HepG2 (cell line): ENCODE data around the gene RGS6. TPM values are rescaled to one million over a fixed set of nuclear protein-coding genes. Genes with fewer than 3 reads are reported as not detected.

Experiments used
- ATAC-seq: fragments of 200-7000 bp; cut with Tn5 transposase; 3 replicates; pipeline ENCODE4 v1.9.1; 2020; ENCODE audit warnings: mild to moderate bottlenecking, moderate library complexity
- BruUV-seq: library from RNA; stranded (reverse); fragments of 400-500 nt; replicated peaks from 2 replicates; lab custom pipeline; 2021; lab: Mats Ljungman, UMichigan
- CTCF ChIA-PET: fragments of 300-600 bp; formaldehyde crosslinking; extraction: SDS; loops from one replicate; lab custom pipeline; 2021; ENCODE audit warnings: low total read pairs, inconsistent platforms, low intra/inter-chr PET ratio; lab: Yijun Ruan, JAX
- POLR2A ChIA-PET: fragments of 350-600 bp; sonication (Branson Sonifier 250); formaldehyde crosslinking; loops from one replicate; lab custom pipeline; 2020; ENCODE audit warnings: antibody characterized with exemption, inconsistent platforms; lab: Yijun Ruan, JAX
- DNase-seq: peaks from one replicate; pipeline ENCODE4 v3.0.0-alpha.2; 2015; ENCODE audit warnings: low spot score
- FAIRE-seq: peaks from 3 replicates; lab custom pipeline; 2011; peaks lifted over from hg19 to GRCh38; lab: Jason Lieb, UNC
- H2AFZ ChIP-seq: one replicate; pipeline ENCODE4 v1.6.1; 2011; ENCODE audit warnings: low read length, inconsistent platforms
- H3K27ac ChIP-seq: fragments of 300-600 bp; 3 replicates; pipeline ENCODE4 v1.8.0; 2011; ENCODE audit warnings: mixed run types, mild to moderate bottlenecking, mixed read lengths, low read length, inconsistent platforms; ENCODE audit not compliant: insufficient read depth; ENCODE audit errors: extremely low read length
- H3K27me3 ChIP-seq, 2 experiments: fragments of 200-600 bp in 1 of 2; 2 replicates in 1 of 2; 3 replicates in 1 of 2; pipeline versions ENCODE4 v1.6.0 to v1.8.0; 2011; ENCODE audit warnings: low read length in 2 of 2, mild to moderate bottlenecking in 2 of 2, moderate library complexity in 2 of 2, inconsistent platforms in 1 of 2; ENCODE audit not compliant: insufficient read depth in 2 of 2, control insufficient read depth in 1 of 2
- H3K36me3 ChIP-seq, 2 experiments: fragments of 200-600 bp in 1 of 2; replicated peaks in 1 of 2; 2 replicates in 1 of 2; 3 replicates in 1 of 2; pipeline versions ENCODE4 v1.5.1 to v1.8.0; 2011; ENCODE audit warnings: low read length in 2 of 2, inconsistent platforms in 1 of 2; ENCODE audit not compliant: insufficient read depth in 2 of 2, control insufficient read depth in 1 of 2
- H3K4me1 ChIP-seq: 2 replicates; pipeline ENCODE4 v1.5.1; 2012; ENCODE audit warnings: low read length, inconsistent platforms; ENCODE audit not compliant: insufficient read depth
- H3K4me2 ChIP-seq: 2 replicates; pipeline ENCODE4 v1.6.0; 2011; ENCODE audit warnings: low read depth, low read length, inconsistent platforms
- H3K4me3 ChIP-seq, 3 experiments: fragments of 200-600 bp in 1 of 3; sonication (generic), shearing (Covaris generic) in 1 of 3; replicated peaks in 1 of 3; 2 replicates each; pipeline ENCODE4 v1.5.1; 2011 to 2016; ENCODE audit warnings: low read length in 3 of 3, inconsistent platforms in 2 of 3, low read depth in 2 of 3, mild to moderate bottlenecking in 2 of 3, control low read depth in 1 of 3, mixed read lengths in 1 of 3; ENCODE audit not compliant: insufficient read depth in 1 of 3
- H3K79me2 ChIP-seq: one replicate; pipeline ENCODE4 v1.6.1; 2011; ENCODE audit warnings: low read length, inconsistent platforms; ENCODE audit not compliant: insufficient read depth
- H3K9ac ChIP-seq: 2 replicates; pipeline ENCODE4 v1.6.0; 2011; ENCODE audit warnings: mild to moderate bottlenecking, low read depth, low read length, inconsistent platforms; ENCODE audit not compliant: insufficient read depth
- H3K9me3 ChIP-seq: 2 replicates; pipeline ENCODE4 v1.5.1; 2012; ENCODE audit warnings: mild to moderate bottlenecking, low read length
- H4K20me1 ChIP-seq: 2 replicates; pipeline ENCODE4 v1.6.0; 2011; ENCODE audit warnings: inconsistent platforms, mild to moderate bottlenecking, low read length, moderate library complexity; ENCODE audit not compliant: insufficient read depth
- ATF7 ChIP-seq, 2 experiments: fragments of 450-650 bp in 1 of 2; sonication (generic) in 1 of 2; formaldehyde crosslinking in 1 of 2; IDR thresholded peaks; 2 replicates each; pipeline versions ENCODE4 v1.4.0 to v1.6.1; 2016 to 2020; ENCODE audit warnings: antibody characterized with exemption in 1 of 2, mild to moderate bottlenecking in 1 of 2, missing genetic modification reagents in 1 of 2
- IRF2 ChIP-seq: IDR thresholded peaks from 2 replicates; pipeline ENCODE4 v1.6.1; 2018; ENCODE audit warnings: missing genetic modification reagents, missing compliant biosample characterization
- MEIS1 ChIP-seq: sonication (generic); formaldehyde crosslinking; IDR thresholded peaks from 2 replicates; pipeline ENCODE4 v1.9.0; 2021; ENCODE audit warnings: mild to moderate bottlenecking, missing genetic modification reagents, moderate library complexity, borderline replicate concordance
- MTF1 ChIP-seq: sonication (generic); formaldehyde crosslinking; IDR thresholded peaks from 2 replicates; pipeline ENCODE4 v1.5.0; 2020; ENCODE audit warnings: missing genetic modification reagents
- NFE2L1 ChIP-seq: sonication (generic); formaldehyde crosslinking; IDR thresholded peaks from 2 replicates; pipeline ENCODE4 v1.4.0; 2020; ENCODE audit warnings: missing genetic modification reagents, mild to moderate bottlenecking, borderline replicate concordance
- PHF8 ChIP-seq: sonication (generic); formaldehyde crosslinking; IDR thresholded peaks from 2 replicates; pipeline ENCODE4 v1.5.0; 2020; ENCODE audit warnings: missing genetic modification reagents
- SP4 ChIP-seq: sonication (generic); formaldehyde crosslinking; IDR thresholded peaks from 2 replicates; pipeline ENCODE4 v1.8.1; 2023; ENCODE audit warnings: mild to moderate bottlenecking, missing genetic modification reagents
- TCF12 ChIP-seq, 2 experiments: fragments of 450-650 bp in 1 of 2; sonication (generic) in 1 of 2; formaldehyde crosslinking in 1 of 2; IDR thresholded peaks; 2 replicates each; pipeline versions ENCODE4 v1.6.1 to v1.8.0; 2017 to 2022; ENCODE audit warnings: antibody characterized with exemption in 1 of 2, mild to moderate bottlenecking in 1 of 2, missing genetic modification reagents in 1 of 2, moderate library complexity in 1 of 2
- U2AF2 ChIP-seq: fragments of 200-400 bp; formaldehyde crosslinking; IDR thresholded peaks from 2 replicates; pipeline ENCODE4 v1.6.1; 2017; ENCODE audit warnings: low read depth, mild to moderate bottlenecking, low read length
- ZNF101 ChIP-seq: sonication (generic); formaldehyde crosslinking; IDR thresholded peaks from 2 replicates; pipeline ENCODE4 v1.4.0; 2020; ENCODE audit warnings: mild to moderate bottlenecking, low read depth, missing genetic modification reagents, borderline replicate concordance
- ZNF331 ChIP-seq: sonication (generic); formaldehyde crosslinking; IDR thresholded peaks from 2 replicates; pipeline ENCODE4 v1.4.0; 2020; ENCODE audit warnings: missing genetic modification reagents
- ZNF343 ChIP-seq: sonication (generic); formaldehyde crosslinking; IDR thresholded peaks from 2 replicates; pipeline ENCODE4 v1.4.0; 2020; ENCODE audit warnings: mild to moderate bottlenecking, missing genetic modification reagents
- ZNF703 ChIP-seq: sonication (generic); formaldehyde crosslinking; IDR thresholded peaks from 2 replicates; pipeline ENCODE4 v1.5.1; 2020; ENCODE audit warnings: missing genetic modification reagents, mild to moderate bottlenecking, moderate library complexity, borderline replicate concordance
- WGBS: methylation state at CpG from one replicate; pipeline ENCODE4 v1.1.6; 2017; ENCODE audit warnings: low lambda C conversion rate; 5-methylcytosine and 5-hydroxymethylcytosine counted together
- in situ Hi-C: cut with HindIII; loops from 2 replicates; pipeline ENCODE4 v1.10.0; 2017; ENCODE audit warnings: low pct_unique_long_range_greater_than_20kb; ENCODE audit not compliant: extremely low pct_ligation_motif_present
- intact Hi-C: fragments of 100-400 bp; cut with micrococcal nuclease; formaldehyde crosslinking; loops from one replicate; pipeline ENCODE4 v1.10.0; 2022; ENCODE audit not compliant: unreplicated experiment
- polyA plus RNA-seq, 8 experiments: library from polyadenylated mRNA; depleted of rRNA in 3 of 8; stranded (reverse) in 7 of 8; unstranded in 1 of 8; fragments of >200 nt; fragmentation: Illumina TruSeq in 4 of 8; extraction: Trizol in 4 of 8; gene quantifications; 2 replicates each; pipeline versions ENCODE4 v1.2.1 to v1.2.3, GENCODE V29; 2011 to 2016; ENCODE audit warnings: low read depth in 4 of 8, missing spikeins in 1 of 8, mixed read lengths in 1 of 8; ENCODE audit not compliant: insufficient read depth in 1 of 8
- total RNA-seq, 5 experiments: library from RNA; depleted of rRNA; stranded (reverse); fragments of >200 nt; fragmentation: Illumina TruSeq; extraction: Trizol; gene quantifications; 2 replicates each; pipeline ENCODE4 v1.2.3, GENCODE V29; 2016; ENCODE audit warnings: low read depth in 1 of 5
- TF ChIP-seq, protein P1 (sequence below): sonication (generic); IDR thresholded peaks from 2 replicates; pipeline ENCODE4 v1.6.1; 2016; ENCODE audit warnings: low read depth, borderline replicate concordance

RGS6 gene
- total and polyA plus RNA-seq, 2 of the 13 experiments (the other 11 are each of a cell fraction or from before 2014, with no cell fraction given) = not detected

DNA sequence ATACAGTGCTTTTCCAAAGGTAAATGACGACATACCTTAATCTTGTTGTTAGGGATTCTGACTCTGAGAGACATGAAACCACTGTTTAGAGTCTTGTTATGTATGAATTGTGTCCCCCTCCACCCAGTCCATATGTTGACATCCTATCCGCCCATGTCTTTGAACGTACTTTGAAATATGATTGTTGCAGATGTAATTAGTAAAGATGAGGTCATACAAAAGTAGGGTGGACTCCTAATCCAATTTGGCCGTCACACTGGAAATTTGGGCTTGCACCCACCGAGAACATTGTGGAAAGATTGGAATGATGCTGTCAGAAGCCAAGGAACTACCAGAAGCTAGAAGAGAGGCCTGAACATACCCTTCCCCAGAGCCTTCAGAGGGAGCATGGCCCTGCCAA is 62.2 kb downstream of the RGS6 start:
- peaks cover 0 to 3% of the 10 kb centered on the region in 2 experiments; a peak in 2 of 5 replicates for H3K27me3 ChIP-seq
- in situ Hi-C loops (no loop called here), intact Hi-C loops (no loop called here)
- H3K9ac ChIP-seq = no peak overlapping the region
- DNase-seq (no peak), ATAC-seq (no peak), FAIRE-seq (no peak)
- no TSS peak for BruUV-seq
- no peak overlapping the region for H3K4me2 ChIP-seq
- H4K20me1 ChIP-seq = no peaks in the 10 kb centered on the region
- no peaks in the 10 kb centered on the region for H3K79me2 ChIP-seq
- H2AFZ ChIP-seq = no peak overlapping the region
- POLR2A ChIA-PET = no interaction called here
- CTCF ChIA-PET = no interaction called here
- WGBS = 30% methylated on average over 5 of the region's 5 CpGs
- TF ChIP-seq ATF7 (IDR thresholded peaks at IDR 0.05) (peak; percentile 73), ATF7 (CRISPR knock-in tag; IDR thresholded peaks at IDR 0.05) (no peak), NFE2L1 (CRISPR knock-in tag) (no peak)
- H3K36me3 ChIP-seq = no peaks in the 10 kb centered on the region
- no peaks in the 10 kb centered on the region for H3K4me1 ChIP-seq
- H3K4me3 ChIP-seq = no peak overlapping the region
- no peak overlapping the region for H3K27ac ChIP-seq
- no peaks in the 10 kb centered on the region for H3K9me3 ChIP-seq

DNA sequence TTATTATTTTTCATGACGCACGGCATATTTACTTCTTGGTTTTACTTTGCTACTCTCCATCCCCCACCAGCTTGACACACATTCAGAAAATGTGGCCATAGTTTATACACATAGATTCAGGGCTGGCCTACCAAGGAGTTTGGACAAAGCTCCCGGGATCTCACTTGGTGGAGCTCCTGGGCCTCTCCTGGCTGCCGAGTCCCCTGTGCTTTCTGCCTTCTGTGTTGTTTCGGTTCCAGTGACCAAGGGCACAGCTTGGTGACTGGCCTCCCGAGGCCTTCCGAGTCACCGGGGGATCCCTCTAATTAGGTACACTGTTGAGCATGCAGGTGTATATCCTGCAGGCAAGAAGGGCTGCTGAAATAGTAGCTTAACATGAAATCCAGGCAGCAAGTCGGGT is 63.5 kb downstream of the RGS6 start:
- Histone ChIP-seq H3K36me3 (no peaks in the 10 kb centered on the region), H3K79me2 (no peaks in the 10 kb centered on the region), H3K4me1 (no peaks in the 10 kb centered on the region), H4K20me1 (no peaks in the 10 kb centered on the region), H3K4me2 (no peak overlapping the region), H3K9me3 (no peaks in the 10 kb centered on the region), H3K27me3 (no peaks in the 10 kb centered on the region; a peak in 1 of 5 replicates), H3K9ac (no peak overlapping the region)
- FAIRE-seq (no peak), DNase-seq (no peak)
- intact Hi-C loops = no loop called here
- ChIA-PET POLR2A (no interaction called here), CTCF (no interaction called here)
- no peak for TF ChIP-seq ZNF101 (CRISPR knock-in tag)
- TF ChIP-seq TCF12 (IDR thresholded peaks at IDR 0.05) = no peak
- no peak for TF ChIP-seq TCF12 (CRISPR knock-in tag; IDR thresholded peaks at IDR 0.05)
- TF ChIP-seq, protein P1, sequence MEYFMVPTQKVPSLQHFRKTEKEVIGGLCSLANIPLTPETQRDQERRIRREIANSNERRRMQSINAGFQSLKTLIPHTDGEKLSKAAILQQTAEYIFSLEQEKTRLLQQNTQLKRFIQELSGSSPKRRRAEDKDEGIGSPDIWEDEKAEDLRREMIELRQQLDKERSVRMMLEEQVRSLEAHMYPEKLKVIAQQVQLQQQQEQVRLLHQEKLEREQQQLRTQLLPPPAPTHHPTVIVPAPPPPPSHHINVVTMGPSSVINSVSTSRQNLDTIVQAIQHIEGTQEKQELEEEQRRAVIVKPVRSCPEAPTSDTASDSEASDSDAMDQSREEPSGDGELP = no peak
- no peak for TF ChIP-seq SP4
- no peak for TF ChIP-seq ZNF703 (CRISPR knock-in tag)
- no peak for TF ChIP-seq IRF2
- TF ChIP-seq PHF8 (CRISPR knock-in tag) = no peak
- no peak for TF ChIP-seq ZNF331 (CRISPR knock-in tag)
- TF ChIP-seq U2AF2 = no peak
- no peak for TF ChIP-seq MTF1 (CRISPR knock-in tag)
- no peak for TF ChIP-seq MEIS1 (CRISPR knock-in tag)
- no peak for TF ChIP-seq ZNF343 (CRISPR knock-in tag)
- TF ChIP-seq, all 625 proteins: peak for 0
- H3K27ac ChIP-seq = no peak overlapping the region
- H3K4me3 ChIP-seq = no peak overlapping the region
- ATAC-seq = no peak
- no peak overlapping the region for H2AFZ ChIP-seq
- WGBS = 45% methylated on average over 4 of the region's 9 CpGs
- BruUV-seq = no TSS peak
- in situ Hi-C loops = no loop called here
